GM12874 (cell line): ENCODE data around the gene EFHC1.

Experiments
- TF ChIP-seq, protein P1 (sequence below): IDR thresholded peaks from 2 replicates; pipeline ENCODE4 v1.5.1; 2011; ENCODE audit warnings: low read depth, mild to moderate bottlenecking, control low read depth, low read length, moderate library complexity; ENCODE audit not compliant: insufficient read depth

EFHC1 gene

DNA sequence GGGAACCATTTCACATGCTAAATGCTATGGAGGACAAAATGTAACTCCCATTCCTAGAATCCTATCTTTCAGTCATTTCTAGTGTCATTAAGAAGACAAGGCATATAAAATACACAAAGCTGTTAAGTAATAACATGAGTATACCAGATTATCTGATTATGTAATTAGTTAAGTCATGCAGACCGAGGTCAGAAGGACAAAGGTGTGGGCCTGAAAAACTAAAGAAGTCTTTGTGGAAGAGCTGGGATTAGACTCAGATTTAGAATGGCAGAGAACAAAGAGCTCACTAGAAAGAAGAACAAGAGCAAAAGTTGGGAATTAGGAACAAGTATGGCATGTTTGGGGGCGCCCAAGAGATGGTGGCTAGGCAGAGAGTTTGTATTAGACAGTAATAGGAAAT is 37.0 kb downstream of the EFHC1 start:
- TF ChIP-seq, protein P1, sequence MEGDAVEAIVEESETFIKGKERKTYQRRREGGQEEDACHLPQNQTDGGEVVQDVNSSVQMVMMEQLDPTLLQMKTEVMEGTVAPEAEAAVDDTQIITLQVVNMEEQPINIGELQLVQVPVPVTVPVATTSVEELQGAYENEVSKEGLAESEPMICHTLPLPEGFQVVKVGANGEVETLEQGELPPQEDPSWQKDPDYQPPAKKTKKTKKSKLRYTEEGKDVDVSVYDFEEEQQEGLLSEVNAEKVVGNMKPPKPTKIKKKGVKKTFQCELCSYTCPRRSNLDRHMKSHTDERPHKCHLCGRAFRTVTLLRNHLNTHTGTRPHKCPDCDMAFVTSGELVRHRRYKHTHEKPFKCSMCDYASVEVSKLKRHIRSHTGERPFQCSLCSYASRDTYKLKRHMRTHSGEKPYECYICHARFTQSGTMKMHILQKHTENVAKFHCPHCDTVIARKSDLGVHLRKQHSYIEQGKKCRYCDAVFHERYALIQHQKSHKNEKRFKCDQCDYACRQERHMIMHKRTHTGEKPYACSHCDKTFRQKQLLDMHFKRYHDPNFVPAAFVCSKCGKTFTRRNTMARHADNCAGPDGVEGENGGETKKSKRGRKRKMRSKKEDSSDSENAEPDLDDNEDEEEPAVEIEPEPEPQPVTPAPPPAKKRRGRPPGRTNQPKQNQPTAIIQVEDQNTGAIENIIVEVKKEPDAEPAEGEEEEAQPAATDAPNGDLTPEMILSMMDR = no peak

DNA sequence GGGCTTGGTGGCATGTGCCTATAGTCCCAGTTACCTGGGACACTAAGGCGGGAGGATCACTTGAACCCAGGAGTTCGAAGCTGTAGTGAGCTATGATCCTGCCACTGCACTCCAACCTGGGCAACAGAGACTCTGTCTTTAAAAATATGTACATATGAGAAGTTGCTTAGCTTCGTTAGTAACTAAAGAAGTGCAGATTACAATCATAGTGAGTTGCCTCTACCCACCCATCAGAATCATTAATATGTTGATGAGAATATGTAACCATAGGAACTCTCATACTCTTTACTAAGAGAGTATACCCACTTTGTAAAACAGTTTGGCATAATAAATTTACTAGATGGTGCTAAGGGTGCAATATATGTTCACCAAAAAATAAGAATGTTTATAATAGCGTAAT is 54.0 kb downstream of the EFHC1 start:
- TF ChIP-seq, protein P1 = no peak

DNA sequence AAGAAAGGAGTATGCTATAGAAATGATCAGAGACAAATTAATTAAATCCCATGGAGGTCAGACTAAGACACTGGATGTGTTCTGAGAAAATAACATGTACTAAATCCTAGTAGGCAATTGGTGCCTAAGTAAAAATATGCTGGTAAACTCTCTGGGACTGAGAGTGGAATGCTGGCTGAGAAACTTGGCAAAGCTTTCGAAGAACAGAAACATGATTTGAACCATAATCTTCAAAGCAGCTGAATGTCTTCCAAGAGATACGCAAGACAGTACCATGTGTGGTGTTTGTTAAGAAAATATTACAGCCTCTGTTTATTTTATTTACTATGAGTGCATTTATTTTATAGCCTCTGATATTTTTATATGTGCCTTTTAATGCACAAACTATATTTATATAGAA is 55.2 kb downstream of the EFHC1 start:
- TF ChIP-seq, protein P1 = no peak

DNA sequence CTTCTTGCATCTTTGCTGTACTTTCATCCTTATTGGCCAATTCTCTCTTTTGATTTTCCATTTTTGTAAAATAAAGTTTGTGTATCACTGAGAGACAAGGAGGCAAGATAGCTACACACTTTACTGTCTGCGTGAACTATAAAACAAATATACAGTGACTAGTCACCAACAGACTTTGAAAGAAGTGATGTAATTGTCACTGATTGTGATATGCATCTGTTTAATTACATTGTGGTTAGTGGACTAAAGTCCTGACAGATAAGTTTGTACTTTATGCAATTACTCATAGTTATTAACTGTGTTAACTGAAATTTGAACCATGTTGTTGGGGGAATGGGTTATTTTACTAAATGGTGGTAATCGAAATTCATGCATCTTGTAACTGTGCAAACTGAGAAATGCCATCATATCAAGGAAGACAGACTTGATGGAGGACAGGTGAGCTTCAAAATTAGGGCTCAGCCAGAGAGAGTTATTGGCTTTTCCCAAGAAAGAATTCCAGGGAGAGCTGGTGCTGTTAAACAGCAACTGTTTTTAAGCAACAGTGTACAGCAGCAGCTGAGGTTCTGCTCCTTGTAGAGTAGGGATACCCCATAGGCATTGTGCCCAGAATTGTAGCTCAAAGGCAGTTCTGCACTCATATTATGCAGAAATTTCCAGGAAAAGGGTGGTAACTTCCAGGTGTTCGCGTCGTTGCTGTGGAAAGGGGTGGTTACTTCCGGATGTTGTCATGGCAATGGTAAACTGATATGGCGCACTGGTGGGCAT is 62.9 kb downstream of the EFHC1 start:
- TF ChIP-seq, protein P1 = no peak

DNA sequence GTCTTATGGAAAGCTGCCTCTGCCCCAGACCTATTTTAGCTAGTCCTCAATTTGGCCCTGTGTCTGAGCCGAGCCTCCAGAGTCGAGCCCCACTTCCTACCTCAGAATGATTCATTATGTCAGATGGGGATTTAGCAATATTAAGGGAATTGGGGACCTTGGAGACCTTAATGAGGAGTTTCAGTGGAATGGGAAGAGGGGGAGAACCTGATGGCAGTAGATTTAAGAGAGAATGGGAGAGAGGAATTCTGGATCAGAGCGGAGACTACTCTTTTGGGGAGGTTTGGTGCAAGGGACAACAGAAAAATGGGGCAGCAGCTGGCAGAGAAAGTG is 63.5 kb downstream of the EFHC1 start:
- TF ChIP-seq, protein P1 = no peak

DNA sequence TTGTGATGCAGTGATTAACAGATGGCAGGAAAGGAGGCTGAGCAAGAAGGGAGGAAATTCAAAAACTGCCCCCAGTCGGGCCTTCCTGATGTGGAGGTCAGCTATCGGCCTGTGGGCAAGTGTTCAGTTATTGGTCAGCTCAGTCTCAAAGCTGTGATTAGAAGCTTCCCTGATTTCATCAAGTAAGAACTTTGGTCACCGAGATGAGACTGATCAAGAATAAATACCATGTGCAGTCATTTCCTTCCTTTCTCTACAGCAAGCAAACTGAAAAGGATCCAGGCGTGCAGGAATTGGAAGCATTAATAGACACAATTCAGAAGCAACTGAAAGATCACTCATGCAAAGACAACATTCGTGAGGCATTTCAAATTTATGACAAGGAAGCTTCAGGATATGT is 69.7 kb downstream of the EFHC1 start:
- TF ChIP-seq, protein P1 = no peak

DNA sequence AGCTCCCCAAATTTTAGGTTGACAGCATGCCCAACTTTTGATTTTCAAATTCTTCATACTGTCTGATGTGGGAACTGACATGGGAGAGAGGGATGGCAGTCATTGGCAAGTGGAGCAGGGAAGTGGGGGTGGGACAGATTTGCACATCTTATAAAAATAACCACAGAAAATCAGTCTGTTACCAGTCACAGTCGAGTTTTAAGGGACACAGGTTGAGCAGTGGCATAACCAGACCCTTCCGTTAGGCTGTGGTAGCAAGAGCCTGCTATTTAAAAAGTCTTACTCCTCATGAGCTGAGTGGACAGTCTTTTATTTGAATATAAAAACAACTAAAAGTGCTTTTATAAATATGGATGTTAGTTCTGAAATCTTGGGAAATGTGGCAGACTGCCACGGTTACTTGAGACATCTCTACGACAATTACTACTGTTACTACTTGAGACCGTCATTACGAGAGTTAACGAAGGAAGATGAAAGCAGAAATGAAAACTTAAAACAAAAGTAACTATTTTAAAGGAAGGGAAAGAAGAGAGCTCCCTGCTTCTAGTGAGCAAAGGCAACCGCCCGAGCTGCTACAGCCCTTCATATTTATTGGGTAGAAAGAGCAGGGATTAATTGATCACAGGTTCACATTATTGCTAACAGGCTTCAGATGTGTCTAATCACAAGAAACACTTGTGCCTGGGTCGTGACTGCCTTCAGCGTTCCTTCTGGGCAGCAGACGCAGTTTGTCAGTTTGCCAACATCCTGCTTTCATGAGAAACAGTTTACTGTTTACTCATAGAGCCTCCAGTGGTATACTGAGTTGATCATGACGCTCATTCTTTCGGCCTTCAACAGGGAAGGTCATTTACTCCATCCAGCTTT is 71.3 kb downstream of the EFHC1 start:
- TF ChIP-seq, protein P1 = no peak
